Inflammatory macrophage treated with lipopolysaccharide for 1 hour (primary cell): ENCODE results near the gene TBC1D16.

Experiments used
- DNase-seq, 2 donors: peaks; one replicate each; pipeline ENCODE4 v3.0.0-alpha.2; 2020 to 2022

The TBC1D16 gene

DNA sequence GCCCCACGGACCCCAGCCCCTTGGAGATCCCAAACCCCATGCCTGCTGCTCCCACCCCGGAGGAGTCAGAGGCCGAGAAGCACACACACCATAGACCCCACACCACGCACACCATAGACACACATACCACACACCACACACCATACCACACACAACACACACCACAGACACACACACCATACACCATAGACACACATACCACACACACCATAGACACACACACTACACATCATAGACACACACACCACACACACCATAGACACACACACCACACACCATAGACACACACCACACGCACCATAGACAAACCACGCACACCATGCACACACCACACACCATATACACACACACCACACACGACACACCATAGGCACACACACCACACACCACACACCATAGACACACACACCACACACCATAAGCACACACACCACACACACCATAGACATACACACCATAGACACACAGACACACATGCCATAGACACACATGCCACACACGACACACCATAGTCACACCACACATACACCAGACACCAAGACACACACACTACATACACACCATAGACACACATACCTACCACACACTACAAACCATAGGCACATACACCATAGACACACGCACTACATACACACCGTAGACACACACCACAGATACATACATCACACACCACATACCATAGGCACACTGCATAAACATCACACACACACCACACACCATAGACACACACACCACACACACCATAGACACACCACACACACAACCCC lies 11.3 kb downstream of the TBC1D16 start:
- no peak for DNase-seq

DNA sequence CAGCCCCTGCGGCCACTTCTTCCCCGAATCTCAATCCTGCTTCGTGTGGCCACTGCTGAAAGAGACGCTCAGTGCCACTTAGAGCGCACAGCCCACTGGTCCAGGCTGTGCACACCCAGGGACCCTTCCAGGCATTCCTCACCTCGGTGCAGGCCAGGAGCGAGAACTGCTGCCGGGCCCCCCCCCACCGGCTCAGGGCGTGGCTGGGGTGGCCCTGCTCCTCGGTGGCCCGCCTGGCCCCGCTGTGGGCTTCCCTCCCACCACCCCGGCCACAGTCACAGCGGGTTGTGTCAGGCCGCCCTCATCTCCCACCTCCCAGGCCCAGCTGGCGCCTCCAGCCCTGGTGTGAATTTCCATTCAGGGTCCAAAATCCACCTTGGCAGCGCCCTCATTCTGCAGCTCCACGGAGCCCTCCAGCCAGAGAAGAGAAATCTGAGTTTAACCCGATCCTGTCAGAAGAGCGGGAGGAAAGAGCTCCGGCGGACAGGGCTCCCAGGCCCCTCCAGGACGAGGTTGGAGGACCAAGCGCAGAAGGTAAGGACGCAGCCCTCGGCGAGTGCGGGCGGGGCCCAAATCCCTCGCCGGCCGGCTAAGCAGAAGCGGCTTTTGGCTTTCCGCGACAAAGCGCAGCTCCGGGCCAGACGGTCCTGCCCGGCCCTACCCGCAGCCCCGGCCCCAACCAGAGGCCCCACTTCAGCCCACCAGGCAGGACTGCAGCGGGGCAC lies 12.0 kb downstream of the TBC1D16 start:
- DNase-seq: no peak

DNA sequence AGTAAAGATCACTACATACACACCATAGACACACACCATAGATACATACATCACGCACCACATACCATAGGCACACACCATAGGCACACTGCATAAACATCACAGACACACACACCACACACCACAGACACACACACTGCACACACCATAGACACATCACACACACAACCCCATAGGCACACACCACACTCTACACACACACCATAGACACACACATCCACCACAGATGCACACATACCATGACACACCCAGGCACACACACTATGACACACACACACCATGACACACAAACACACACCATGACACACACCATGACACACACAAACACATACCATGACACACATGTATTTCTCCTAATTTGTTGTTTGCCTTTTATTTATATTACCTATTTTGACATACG lies 14.1 kb downstream of the TBC1D16 start:
- DNase-seq: no peak

DNA sequence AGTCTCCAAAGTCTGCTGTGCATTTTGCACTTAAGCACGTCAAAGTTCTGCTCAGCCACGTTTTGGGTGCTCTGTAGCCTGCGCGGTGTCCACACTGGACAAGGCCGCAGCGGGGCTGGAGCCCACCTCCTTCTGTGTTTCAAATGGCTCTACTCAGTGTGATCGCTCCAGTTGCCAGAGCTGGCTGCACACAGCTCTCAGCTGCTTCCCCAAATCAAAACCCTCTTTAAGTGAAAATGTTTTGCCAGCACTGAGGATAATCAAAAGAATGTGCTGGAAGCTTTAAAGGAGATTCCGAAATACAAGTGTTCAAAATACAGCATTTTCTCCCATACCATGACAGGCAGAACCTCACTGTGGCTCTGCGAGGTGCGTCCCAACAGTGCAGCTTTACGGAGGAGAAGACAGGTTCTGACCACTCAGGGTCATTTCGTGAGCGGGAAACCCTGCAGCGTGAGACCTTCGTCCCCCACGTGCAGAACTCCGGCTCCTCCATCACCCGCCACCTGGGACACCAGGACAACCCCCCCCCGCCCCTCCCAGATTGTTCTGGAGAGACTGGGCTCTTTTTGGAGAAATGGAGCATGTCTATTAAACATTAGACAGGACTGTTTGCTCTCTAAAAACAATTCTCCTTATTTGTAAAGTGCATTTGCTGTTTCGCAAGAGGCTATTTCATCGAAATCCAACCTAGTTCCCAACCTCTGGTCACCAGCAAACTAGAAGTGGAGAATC lies 16.6 kb downstream of the TBC1D16 start:
- DNase-seq: no peak

DNA sequence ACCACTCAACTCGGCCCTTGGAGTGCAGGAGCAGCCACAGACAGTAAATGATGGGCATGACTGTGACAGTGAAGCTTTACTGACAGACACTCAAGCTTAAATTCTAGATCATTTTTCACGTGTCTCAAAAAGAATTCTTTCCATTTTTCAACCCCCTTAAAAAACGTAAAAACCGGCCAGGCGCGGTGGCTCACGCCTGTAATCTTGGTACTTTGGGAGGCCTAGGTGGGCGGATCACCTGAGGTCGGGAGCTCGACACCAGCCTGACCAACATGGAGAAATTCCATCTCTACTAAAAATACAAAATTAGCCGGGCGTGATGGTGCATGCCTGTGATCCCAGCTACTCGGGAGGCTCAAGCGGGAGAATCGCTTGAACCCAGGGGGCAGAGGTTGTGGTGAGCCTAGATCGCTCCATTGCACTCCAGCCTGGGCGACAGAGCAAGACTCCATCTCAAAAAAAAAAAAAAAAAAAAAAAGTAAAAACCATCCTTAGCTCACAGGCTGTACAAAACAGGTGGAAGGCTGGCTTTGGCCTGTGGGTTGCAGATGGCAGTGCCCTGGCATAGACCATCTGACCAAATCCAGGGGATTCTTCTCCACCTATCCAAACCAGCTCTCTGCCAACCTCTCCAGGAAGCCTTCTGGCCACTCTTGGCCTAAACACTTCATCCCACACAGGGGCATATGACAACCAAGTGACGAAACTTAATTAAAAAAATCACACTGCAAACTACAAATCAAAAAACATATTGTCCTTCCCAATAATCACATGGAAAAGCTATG lies 18.3 kb downstream of the TBC1D16 start:
- DNase-seq: no peak

DNA sequence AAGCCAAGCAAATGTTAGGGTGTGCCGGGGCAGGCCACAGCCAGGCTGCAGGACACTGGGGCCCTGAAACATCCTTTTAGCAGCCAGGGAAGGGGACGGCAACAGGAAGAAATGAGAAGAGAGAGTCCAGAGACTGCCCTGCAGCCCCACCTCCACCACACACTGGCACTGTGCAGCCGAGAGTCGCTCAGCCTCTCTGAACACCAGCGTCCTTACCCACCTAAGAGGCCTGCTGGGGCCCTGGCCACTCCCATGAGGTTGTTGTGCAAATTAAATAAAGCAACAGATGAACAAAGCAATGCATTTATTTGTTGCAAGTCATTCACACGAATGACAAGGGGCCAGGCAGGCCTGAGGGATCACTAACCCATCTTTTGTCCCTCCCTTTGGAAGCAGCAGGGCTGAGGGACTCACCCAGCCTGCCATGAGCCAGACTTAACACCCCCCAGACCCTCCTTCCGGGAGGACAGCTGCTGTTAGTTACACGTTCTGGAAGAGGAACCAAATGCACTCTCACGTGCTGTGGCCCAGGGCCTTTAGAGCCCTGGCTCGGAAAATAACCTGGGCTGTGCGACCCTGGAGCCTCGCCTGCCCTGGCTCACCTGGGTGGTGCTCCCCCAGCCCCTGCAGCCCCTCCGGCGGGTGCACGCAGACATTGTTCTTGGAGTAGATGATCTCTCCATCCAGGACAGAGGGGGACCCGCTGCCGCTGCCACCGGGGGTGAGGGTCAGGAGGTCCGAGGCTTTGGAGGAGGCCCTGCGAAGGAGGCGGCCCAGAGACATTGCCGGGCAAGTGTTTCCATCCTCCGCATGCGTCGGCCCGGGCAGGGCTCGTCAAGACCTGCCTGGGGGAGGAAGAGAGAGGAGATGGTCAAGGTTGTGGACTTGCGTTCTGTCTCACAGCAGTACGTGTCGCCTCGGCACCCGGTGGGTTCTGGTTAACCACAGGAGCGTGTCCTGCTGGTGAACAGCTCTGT lies 22.6 kb downstream of the TBC1D16 start:
- no peak for DNase-seq

DNA sequence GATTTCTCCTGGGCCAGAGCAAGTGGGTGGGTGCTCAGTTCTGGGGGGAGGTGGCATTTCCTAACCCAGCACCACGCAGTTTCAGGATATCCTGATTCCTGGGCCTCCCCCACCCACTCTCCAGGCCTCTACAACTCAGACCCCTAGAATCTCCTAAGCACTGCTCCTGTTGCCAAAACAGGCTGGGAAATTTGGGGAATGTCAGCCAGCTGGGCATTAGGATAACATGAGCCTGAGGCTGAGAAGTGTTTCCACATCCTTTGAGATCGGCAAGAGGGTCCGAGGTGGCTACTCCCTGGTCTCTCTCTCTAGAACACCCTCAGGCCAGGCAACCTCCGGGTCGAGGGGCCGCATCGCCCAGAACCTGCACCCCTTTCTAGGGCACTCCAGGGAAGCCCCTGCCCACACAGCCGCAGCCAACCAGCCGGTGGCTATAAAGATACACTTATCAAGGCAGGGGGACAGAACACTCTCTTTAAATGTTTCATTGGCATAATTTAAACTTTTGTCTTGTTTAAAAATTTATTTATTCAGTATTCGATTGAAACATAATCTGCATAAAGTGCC lies 23.6 kb downstream of the TBC1D16 start:
- DNase-seq: peak in 1 of 2 donors; percentile 30

DNA sequence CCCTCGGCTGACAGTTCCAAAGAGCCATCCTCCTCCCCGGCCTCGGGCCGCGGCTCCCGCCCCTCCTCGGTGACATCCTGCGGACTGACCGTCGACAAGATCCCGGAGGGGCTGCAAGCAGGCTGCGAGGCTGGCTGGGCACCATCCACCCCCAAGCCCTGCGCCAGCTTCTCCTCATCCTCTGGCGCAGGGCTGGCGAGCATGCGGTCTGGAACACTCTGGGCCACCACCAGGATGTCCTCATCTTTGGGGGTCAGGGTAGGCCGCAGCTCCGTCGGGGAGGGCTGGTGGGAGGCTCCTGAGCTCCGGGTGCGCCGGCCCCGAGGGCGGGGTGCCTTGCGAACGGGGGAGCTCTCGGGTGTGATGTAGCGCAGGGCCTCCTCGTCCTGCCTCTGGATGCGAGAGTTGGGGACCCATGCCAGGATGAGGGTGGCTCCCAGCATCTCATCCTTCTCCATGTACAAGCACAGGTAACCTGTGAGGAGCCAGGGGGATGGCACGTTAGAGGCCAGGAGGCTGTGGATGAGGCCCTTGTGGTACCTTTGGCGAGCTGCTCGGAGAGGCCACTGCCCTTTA lies 25.3 kb downstream of the TBC1D16 start:
- no peak for DNase-seq

DNA sequence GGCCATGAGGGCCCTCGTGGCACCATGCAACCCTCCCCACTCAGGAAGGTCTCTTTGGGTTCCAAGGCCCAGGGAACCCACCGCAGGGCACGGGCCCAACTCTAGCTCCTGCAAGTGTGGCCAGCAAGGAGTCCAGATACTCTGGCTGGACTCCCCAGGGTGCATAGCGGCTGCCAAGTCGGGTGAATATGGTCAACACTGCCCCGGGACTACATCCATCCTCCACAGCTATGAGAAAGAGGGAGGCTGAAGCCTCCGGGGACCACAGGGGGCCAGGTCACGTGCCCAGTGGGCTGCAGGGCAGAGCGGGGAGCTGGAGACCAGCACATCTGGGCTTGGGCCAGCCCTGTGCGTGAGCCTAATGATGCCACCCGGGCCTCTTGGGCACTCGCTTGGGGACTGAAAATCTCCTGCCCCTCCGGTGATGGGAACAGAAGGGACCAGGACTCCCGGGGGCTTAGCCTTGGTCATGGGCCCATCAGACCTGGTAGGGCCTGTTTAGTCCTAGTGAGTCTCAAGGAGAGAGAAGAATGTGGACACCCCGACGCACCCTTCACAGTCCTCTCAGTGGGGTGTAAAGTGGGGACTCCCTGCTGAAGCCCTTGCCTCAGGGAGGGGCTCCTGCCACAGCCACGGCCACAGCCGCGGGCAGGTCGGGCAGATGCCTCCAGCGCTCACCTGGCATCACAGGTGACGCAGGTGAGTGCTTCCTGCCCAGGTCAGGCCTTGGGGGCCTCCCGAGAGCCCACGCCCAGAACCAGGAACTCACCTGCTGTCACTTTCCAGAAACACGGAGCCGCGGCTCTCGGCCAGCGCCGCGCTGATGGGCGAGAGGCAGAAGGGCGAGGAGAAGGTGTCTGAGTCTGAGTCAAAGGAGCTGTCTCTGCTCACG lies 26.0 kb downstream of the TBC1D16 start:
- DNase-seq: no peak

DNA sequence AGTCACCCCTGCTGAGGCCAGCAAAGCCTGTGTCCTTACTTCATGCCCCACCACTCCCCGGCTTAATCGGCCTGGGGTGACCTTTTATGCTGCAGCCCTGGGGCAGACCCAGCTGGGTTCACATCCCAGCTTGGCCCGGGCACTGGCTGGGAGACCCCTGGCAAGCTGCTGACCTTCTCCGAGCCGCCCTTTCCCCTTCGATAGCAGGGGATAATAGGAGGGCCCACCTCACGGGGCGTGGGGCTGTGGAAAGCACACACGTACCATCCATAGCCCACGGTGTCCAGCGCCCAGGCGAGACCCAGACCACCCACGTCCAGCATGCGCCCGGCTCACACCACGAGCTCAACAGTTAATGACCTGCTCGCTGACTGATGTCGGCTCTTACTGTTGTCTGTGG lies 26.8 kb downstream of the TBC1D16 start:
- no peak for DNase-seq

DNA sequence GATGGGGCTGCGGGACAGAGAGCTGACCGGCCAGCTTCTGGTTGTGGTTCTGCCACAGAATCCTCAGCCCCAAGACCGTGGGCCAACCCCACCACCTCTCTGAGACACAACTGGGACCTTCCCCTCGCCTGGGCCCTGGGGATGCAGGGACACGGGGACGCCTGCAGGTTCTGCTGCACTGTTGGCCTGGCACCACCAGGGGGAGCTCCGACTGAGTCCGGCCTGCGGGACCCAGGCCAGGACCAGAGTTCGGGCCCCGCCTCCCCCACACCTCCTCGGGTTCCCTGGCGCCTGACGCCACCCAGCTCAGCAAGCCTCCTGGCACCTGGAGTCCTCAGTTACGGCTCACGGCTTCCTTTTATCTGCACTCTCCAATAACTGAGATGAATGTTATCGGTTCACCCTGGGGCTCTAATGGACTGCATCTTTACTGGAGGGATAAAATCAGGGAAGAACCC lies 27.3 kb downstream of the TBC1D16 start:
- DNase-seq: peak; percentile 37 to 87

DNA sequence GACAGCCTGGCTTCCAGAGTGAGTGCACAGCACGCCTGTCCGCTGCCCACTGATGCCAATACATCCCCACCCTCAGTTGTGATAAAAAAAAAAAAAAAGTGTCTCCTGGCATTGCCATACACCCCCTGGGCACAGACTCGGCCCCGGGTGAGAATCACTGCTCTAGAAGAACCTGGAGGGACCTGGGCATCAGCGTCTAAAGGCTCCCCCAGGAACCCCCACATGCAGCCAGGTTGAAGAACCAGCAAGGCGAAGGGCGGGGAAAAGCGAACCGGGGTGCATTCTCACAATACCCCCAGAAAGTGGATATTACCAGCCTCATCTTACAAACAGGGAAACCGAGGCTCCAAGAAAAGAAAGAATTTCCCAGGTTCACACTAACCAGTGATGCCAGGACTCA lies 27.7 kb downstream of the TBC1D16 start:
- DNase-seq: no peak

DNA sequence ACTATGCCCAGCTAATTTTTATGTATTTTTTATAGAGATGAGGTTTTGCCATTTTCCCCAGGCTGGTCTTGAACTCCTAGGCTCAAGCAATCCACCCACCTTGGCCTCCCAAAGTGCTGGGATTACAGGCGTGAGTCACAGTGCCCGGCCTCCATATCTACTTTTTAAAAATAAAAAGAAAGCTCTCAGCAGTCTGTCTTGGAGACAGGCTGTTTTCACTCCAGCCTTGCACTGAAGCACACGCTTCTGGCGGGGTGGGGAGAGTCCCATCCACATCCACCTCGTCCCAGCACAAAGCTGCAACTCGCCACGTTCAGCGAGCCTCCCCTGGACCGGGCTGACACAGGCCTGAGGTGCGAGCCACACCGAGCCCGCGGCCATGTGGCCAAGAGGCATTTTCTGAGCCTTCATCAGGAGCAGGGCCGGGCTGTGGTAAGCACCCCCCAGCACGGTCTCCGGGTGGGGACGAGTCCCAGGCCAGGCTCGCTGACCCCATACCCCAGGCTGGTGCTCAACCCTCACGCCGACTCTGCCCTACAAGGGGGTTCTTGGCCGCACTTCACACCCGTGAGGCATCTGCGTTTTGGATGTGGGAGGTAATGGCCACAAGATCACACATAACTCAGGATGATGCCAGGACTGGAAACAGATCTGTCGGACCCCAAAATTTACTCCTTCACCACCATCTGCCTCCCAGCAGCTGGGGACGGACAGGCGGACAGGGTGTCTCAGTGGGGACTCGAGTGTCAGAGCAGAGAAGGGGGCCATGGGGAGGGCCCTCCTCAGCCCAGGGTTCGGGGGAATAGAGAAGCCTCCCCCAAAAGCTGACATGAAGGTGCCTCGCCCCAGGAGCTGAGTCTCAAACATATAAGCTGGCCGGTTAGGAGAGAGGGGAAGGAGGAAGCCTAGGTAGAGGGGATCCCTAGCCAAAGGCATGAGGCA lies 28.6 kb downstream of the TBC1D16 start:
- DNase-seq: no peak

DNA sequence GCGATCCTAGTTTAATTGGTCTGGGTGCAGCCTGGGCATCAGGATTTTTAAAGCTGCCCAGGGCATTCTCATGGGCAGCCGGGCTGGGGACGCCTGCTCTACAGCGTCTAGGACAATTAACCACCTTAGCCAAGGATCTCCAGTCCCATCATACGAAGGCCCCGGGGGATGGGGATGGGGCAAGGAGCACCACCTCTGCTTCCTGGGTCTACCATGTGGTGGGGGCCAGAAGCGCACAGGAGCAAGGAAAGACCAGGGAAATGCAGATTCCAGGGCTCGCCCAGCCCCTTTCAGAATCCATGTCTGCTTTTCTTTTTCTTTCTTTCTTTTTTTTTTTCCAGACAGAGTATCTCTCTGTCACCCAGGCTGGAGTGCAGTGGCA lies 29.3 kb downstream of the TBC1D16 start:
- DNase-seq: no peak

DNA sequence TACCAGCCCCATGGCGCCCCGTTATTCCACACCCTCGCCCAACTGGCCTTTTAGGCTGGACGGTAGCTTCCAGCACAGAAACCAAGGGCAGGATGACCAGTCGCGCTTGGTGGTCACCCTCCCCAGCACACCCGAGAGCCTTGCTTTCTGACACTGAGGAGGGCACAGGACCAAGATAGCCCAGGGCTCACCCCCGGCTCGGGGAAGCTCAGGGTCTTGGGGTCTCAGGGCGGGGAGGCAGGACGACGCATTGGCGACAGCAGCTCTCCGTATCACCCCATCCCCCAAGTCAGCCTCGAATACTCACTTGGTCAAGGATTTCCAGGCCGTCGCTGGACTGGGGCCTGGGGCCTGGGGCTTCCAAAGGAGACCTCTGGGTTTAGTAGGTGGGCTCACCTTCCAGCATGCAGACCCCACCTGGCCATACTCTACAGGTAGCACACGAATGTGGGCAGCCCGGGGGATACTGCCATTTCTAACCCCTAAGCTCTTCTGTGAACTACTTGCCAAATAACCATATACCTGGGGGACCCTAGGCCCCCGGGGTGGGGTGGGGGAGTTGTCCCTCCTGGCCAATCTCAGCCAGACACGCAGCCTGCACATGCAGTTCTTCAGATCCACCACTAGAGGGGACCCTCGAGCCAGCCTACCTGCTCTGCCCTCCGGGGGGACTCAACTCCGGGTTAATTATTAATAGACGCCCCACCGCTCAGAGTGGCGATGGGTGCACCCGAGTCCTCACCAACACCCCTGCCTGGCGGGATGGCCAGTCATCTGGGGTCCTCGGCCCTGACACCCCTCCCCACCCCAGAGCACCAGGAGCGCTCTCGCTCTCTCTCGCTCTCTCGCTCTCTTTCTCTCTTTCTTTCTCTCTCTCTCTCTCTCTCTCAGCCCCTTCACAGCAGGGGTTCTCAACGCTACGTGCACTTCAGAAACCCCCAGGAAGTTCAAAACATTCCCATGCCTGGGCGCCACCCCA lies 30.0 kb downstream of the TBC1D16 start:
- peak in 1 of 2 donors; percentile 59 for DNase-seq

DNA sequence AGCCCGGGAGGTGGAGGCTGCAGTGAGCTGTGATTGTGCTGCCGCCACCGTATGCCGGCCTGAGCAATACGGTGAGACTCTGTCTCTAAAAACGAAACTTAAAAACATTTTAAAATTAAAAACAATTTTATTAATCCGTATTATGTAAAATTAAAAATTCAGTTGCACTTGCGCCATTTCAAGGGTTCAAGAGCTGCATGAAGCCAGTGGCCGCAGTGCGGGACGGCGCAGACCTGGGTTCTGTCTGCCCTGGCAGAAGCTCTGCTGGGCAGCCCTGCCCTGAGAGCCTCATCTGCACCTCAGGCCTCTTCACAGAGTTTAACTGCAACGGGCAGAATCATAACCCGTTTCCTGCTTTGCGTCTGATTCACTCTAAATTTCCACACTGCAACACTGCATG lies 31.7 kb downstream of the TBC1D16 start:
- no peak for DNase-seq
